Mononuclear cell (primary cell): ENCODE measurements around the gene SYT8. TPM values are rescaled to one million over a fixed set of nuclear protein-coding genes. Genes with fewer than 3 reads are reported as not detected.

Source experiments
- H3K27me3 ChIP-seq: 2 replicates; pipeline ENCODE4 v1.6.0; 2011; ENCODE audit warnings: low read length, control low read depth; ENCODE audit not compliant: insufficient read depth
- H3K4me1 ChIP-seq: 2 replicates; pipeline ENCODE4 v1.5.1; 2011; ENCODE audit warnings: mild to moderate bottlenecking, low read length, control low read depth; ENCODE audit not compliant: insufficient read depth
- H3K4me3 ChIP-seq: 2 replicates; pipeline ENCODE4 v1.5.1; 2011; ENCODE audit warnings: mild to moderate bottlenecking, low read length, moderate library complexity
- H3K9me3 ChIP-seq: 2 replicates; pipeline ENCODE4 v1.5.1; 2011; ENCODE audit warnings: low read depth, mild to moderate bottlenecking, control low read depth, low read length
- total RNA-seq: library from RNA; depleted of rRNA; stranded (reverse); fragments of >200 nt; gene quantifications from one replicate; pipeline ENCODE4 v1.2.3, GENCODE V29; 2012

SYT8 gene
- total RNA-seq, 1 donor = not detected

DNA sequence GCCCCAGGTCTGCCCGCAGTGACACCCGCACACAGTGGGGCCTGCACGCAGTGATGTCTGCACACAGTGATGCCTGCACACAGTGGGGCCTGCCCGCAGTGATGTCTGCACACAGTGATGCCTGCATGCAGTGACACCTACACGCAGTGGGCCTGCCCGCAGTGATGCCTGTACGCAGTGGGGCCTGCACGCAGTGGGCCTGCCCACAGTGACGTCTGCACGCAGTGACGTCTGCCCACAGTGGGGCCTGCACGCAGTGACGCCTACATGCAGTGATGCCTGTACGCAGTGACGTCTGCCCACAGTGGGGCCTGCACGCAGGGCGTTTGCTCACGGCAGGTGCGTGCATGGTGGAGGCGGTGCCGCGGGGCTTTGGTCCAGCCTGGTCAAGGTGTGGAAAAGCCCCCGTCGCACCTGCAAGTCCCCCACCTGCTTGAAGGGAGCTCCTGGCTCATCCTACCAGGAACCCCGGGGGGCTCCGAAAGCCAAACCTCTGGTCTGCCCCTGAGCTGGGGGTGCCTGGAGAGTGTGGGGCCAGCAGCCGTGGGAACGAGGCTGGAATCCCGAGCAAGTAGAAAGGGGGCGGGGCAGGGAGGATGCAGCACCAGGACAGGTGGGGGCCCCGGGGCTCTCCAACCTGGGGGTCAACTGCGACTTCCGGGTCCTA lies 8.9 kb upstream of the SYT8 start:
- H3K4me1 ChIP-seq = no peaks in the 10 kb centered on the region
- no peaks in the 10 kb centered on the region for H3K27me3 ChIP-seq
- H3K4me3 ChIP-seq = no peak overlapping the region
- no peaks in the 10 kb centered on the region for H3K9me3 ChIP-seq

DNA sequence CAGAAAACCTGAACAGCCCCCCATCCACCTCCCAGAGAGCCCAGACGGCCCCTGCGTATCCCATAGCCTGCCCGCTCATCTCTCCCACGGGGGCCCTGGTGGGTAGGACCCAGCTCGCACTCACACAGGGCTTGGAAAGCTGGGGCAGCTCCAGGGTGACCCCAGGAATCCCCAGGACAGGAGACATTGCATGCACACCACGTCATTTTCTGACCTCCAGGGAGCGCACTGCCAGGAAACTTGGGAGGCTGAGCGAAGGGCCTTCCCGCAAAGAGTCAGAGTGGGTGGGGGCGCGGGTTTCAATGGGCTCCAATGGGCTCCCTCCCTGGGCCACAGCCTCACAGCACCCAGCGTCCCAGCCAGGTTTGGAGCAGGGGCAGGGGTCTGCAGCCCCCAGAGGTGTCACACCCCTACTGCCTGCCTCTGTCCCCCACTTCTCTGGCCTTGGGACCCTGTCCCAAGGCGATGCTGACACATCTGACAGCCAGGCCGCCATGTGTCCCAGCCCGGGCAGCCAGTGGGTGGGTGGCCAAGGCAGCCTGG lies 8.2 kb upstream of the SYT8 start:
- no peaks in the 10 kb centered on the region for H3K4me1 ChIP-seq
- no peaks in the 10 kb centered on the region for H3K9me3 ChIP-seq
- no peaks in the 10 kb centered on the region for H3K27me3 ChIP-seq
- no peak overlapping the region for H3K4me3 ChIP-seq

DNA sequence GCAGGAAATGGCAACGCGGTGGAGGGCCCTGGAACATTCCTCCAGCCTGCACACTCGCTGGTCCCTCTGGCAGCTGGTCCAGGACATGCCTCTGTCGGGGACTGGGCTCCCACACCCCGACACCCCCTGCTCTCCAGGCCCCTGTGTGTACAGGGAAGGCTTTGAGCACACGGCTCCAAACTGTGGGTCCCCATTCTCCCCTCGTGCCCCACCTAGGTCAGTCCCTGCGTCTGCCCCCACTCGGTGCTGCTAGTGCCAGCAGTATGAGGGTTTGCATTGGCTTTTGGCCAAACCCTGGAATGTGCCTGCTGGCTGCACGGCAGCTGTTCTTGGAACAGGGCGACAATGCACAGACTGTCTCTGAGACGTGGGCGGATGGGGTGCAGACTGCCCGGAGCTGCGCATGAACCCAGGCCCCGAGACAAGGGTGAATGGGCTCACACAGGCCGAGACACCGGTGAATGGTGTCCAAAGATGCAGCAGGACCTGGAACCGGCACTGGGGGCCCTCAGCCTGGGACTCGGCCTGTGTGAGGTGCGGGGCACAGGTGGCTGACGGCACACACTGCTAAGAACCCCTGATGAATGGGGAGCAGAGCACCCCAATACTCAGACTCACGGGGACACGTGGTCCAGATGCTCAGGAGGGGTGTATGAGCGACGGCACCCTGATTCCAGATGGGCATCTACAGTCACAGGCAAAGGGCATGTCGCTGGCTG lies 7.5 kb upstream of the SYT8 start:
- Histone ChIP-seq H3K4me3 (no peak overlapping the region), H3K27me3 (no peaks in the 10 kb centered on the region), H3K9me3 (no peaks in the 10 kb centered on the region), H3K4me1 (no peaks in the 10 kb centered on the region)

DNA sequence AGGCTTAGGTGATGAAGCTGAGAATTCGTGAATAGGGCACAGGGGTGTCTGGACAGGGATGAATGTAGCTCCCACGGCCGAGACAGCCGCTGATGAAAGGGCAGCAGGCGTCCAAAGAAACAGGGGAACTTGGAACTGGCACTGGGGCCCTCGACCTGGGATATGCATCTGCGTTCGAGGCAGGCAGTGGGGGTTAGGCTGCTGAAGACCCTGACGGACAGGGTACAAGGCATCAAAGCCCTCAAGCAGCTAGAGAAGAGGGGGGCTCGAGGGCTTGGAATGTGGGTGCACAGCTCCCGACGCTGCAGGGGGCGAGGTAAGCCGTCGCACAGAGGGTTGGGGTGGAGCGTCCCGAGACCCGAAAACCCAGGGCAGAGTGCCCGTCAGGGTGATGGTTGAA lies 6.9 kb upstream of the SYT8 start:
- H3K4me1 ChIP-seq = no peaks in the 10 kb centered on the region
- H3K27me3 ChIP-seq = no peaks in the 10 kb centered on the region
- no peaks in the 10 kb centered on the region for H3K9me3 ChIP-seq
- H3K4me3 ChIP-seq = no peak overlapping the region

DNA sequence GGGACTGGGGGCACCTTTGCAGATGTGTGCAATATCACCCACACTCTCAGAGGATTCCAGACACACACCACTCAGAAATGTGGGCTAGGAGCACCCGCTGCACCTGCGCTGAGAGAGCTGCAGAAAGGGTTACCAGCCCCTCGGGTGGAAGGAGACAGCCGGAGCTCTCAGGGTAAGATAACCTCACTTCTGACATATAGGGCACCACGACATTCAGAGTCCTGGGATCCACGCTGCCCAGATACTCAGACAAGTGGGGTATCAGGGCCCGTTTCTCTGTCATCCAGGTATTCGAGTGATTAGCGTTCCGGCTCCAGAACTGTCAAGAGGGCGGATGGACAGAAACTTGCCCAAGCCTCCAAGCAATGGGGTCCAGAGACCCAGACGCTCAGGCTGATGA lies 6.2 kb upstream of the SYT8 start:
- no peaks in the 10 kb centered on the region for H3K4me1 ChIP-seq
- H3K9me3 ChIP-seq = no peaks in the 10 kb centered on the region
- H3K4me3 ChIP-seq = no peak overlapping the region
- H3K27me3 ChIP-seq = no peaks in the 10 kb centered on the region

DNA sequence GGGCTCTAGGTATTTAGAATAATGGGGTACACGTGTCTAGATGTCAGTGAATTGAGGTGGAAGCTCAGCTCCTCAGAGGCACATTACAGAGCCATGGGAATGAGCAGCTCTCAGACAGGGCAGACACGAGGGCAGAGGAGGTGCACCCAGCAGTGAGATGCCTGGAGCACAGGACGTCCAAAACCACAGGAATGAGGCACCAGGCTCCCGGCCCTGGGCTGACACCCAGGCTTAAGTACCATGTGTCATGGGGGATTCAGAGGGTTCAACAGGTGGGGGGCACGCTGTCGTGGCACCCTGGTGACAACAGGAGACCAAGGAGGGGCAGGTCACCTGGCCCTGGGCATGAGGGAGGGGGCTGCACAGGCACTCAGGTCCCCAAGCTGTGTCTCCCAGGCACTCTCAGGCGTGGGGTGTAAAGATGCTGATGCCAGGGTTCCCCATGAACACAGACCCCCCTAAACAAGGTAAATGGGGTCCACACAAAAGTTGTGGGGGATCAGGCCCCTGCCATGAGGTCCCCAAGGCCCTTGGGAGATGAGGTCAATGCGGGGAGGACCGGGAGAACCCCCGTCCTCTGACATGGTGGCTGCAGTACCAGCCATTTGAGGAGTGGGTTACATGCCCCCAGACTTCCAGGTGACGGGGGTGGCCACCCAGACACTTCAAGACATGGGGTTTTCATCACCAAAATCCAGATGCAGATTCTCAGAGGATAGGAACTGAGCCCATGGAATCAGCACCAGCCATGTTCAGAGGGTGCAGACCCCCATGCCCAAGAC lies 5.6 kb upstream of the SYT8 start:
- no peaks in the 10 kb centered on the region for H3K27me3 ChIP-seq
- no peak overlapping the region for H3K4me3 ChIP-seq
- no peaks in the 10 kb centered on the region for H3K4me1 ChIP-seq
- no peaks in the 10 kb centered on the region for H3K9me3 ChIP-seq

DNA sequence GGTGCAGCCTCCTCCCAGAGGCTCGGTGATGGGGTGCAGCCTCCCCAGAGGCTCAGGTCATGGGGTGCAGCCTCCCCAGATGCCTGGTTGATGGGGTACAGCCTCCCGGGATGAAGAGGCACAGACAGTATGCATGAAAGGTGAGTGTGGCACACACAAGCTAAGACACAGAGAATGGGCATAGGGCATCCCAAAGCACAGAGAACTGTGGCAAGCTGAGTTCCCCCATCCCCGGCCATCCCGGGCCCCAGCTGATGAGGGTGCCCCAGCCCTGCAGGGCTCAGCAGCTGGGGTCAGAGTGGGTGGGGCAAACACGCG lies 4.8 kb upstream of the SYT8 start:
- no peak overlapping the region for H3K4me3 ChIP-seq
- H3K4me1 ChIP-seq = no peaks in the 10 kb centered on the region
- H3K9me3 ChIP-seq = no peaks in the 10 kb centered on the region
- H3K27me3 ChIP-seq = no peaks in the 10 kb centered on the region

DNA sequence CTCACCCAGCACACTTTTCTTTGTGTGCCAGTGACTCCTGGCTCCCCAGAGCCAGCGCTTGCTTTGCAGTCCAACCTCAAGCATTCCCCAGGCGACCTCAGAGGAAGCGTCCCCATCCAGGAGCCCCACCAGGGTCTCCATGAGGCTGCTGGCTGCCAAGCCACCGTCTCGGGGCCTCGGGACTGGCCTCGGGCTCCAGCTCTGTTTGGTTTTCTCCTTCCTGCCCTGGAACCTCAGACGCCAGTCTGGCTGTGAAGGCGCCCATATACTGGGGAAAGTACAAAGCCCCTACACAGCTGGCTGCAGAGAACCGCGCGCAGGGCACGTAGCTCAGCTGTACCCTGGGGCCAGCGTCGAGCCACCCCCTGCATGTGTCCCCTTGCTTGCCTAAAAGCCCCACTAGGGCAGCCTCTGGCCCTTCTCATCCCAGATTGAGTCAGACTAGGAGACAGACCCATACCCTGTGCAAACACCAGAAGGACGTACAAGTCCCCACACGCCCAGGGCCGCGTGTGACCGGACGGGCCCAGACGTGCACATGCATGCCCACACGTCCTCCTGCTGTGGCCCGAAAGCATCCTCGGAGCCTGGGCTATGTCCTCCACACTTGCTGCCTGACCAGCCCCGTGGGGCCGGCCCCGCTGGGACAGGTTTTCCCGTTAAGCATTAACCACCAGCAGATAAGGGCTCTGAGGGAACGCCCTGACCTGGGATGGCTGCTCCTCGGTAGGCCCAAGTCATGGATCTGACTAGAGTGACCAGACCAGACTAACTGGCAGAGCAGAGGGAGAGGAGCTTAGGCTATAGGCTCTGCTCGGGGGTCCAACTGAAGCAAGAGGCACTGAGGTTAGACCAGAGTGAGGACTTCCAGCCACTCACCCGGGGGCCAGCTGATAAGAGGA lies 4.2 kb upstream of the SYT8 start:
- Histone ChIP-seq H3K27me3 (no peaks in the 10 kb centered on the region), H3K9me3 (no peaks in the 10 kb centered on the region), H3K4me3 (no peak overlapping the region), H3K4me1 (no peaks in the 10 kb centered on the region)

DNA sequence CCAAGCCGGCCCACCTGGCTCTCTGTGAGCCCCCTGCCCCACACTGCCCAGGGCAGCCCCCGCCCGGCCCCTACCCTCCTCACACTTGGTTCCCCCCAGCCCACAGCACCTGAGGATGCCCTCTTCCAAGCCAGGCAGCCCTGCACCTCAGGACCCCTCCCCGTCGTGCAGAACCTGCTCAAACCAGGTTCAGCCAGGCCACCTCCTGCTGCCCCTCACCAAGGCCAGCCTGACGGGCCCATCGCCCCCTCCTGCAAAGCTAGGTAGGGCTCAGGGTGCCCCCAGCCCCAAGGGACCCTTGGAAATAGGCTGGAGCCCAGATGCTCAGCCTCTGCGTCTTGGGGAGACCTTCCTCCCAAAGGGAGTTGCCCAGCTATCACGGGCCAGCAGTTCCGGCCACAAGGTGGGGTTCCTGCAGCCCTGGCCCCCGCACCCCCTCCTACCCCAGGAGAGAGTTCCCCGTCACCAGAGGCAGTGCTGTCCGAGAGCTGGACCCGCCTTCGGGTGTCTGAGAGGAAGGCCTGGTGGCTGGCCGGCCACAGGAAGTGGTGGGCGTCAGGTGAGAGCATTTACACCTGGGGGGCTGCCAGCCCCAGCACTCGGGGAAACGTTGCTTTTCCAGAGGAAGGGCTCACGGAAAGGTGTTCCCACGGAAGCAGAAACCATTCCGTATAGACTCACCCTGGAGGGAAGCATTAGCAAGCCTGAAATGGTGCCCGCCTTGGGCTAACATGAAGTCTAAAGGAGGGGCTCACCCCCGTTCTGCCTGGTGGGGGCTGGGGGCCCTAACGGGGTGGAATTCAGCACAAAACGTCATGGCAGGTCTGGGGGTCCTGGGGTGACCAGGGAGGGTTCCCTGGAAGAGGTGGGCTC lies 3.2 kb upstream of the SYT8 start:
- Histone ChIP-seq H3K9me3 (no peaks in the 10 kb centered on the region), H3K4me1 (no peaks in the 10 kb centered on the region), H3K27me3 (no peaks in the 10 kb centered on the region), H3K4me3 (no peak overlapping the region)

DNA sequence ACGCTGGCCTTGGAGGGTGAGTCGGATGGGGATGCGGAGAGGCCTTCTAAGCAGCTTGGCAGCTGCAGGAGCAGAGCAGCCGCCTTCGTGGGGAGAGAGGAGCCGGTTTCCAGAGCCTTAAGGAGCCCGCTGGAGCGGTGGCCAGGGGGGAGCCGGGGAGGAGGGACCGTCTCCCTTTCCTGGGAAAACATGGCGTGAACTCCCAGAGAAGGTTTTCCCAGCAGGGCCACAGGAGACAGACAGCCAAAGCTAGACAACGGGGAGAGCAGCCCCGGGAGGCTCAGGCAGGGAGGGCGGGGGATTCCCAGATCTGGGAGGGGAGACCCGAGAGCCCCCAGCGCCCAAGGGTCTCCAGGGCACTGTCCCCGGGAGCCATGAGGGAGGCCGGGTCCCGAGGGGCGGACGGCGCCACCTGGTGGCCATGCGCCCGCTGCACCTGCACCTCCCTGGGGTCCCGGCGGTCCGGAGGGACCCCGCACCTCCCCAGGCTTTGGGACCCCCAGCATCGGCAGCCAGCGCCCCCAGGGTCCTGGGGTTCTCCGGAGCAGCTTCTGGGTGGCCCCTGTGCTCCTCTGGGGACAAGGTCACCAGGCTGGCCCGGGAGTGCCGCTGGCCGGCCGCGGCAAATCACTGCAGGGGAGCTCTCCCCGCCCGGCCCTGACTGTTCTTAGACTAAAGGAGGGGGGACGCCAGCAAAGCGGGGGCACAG lies 2.4 kb upstream of the SYT8 start:
- no peak overlapping the region for H3K4me3 ChIP-seq
- no peaks in the 10 kb centered on the region for H3K9me3 ChIP-seq
- no peaks in the 10 kb centered on the region for H3K27me3 ChIP-seq
- peaks cover 2% of the 10 kb centered on the region for H3K4me1 ChIP-seq

DNA sequence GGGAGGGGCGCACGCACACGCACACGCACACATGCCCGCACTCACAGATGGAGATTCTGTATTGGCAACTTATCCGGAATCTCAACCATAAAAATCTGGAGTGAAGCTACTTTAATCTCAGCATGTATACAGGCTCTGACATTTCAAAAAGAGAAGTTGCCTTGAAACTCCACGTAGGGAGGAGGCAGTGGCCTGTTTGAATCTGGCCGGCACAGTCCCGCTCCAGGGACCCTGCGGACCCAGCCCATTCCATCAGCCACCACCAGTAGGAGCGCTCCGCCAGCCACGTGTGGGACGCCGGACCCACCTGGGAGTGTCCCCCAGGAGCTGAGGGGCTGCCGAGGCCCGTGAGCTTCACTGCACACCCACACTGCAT lies 1.9 kb upstream of the SYT8 start:
- no peaks in the 10 kb centered on the region for H3K27me3 ChIP-seq
- H3K9me3 ChIP-seq = no peaks in the 10 kb centered on the region
- H3K4me3 ChIP-seq = no peak overlapping the region
- H3K4me1 ChIP-seq = peaks cover 8% of the 10 kb centered on the region

DNA sequence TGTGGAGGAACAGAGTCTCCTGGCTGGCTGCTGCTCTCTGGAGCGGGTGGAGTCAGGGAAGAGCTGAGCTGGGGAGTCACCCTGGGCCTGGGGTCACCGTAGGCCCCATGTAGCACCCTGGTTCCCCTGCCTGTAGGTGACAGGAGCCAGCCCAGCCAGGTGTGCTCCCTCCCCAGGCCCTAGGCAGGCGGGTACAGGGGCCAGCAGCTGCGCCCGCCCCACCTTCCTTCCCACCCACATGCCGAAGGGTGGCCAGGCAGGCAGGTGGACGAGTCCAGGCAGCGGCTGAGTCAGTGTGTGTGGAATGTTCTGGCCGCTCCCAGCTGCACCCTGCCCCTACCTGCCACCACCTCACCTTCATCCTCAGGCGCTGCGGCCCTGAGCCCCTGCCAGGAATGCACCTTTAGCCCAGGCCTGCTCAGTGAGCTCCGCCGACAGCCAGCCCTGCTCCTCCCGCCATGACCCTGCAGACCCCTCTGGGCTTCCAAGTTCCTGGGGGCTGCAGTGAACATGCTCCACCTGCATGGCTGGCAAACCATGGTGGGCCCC lies 654 bp upstream of the SYT8 start:
- Histone ChIP-seq H3K27me3 (no peaks in the 10 kb centered on the region), H3K4me1 (peaks cover 20% of the 10 kb centered on the region), H3K9me3 (no peaks in the 10 kb centered on the region), H3K4me3 (no peak overlapping the region)

DNA sequence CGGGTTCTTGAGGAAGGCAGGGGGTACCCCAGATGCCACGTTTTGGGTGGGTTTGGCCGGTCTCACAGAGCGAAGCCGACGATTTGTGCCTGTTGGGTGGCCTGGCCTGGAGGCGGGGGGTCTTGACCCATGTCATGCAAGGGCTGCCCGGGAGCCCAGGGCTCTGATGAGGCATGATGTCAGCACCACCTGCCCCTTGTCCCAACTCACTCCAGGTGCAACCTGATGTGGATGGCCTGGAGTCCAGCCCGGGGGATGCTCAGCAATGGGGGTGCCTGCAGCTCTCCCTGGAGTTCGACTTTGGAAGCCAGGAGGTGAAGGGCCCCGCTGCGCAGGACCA lies 851 bp downstream of the SYT8 start:
- no peaks in the 10 kb centered on the region for H3K9me3 ChIP-seq

More for the DNA sequence above, 851 bp downstream of the SYT8 start:
- Histone ChIP-seq H3K4me3 (no peak overlapping the region), H3K4me1 (peaks cover 35% of the 10 kb centered on the region), H3K27me3 (no peaks in the 10 kb centered on the region)
